A549 (cell line): ENCODE results near the gene CLIC5.

Source experiments
- ATOH8 ChIP-seq: fragments of 250-450 bp; sonication (Bioruptor Pico); IDR thresholded peaks from 2 replicates; pipeline ENCODE4 v1.5.0; 2020; ENCODE audit warnings: low read depth, mild to moderate bottlenecking, moderate library complexity
- CTCF ChIP-seq: fragments of >200 bp; sonication (Bioruptor Twin); formaldehyde crosslinking; IDR thresholded peaks from 3 replicates; pipeline ENCODE4 v1.5.1; 2016
- KDM1A ChIP-seq: fragments of 200-600 bp; sonication (generic); IDR thresholded peaks from 2 replicates; pipeline ENCODE4 v1.6.1; 2016; ENCODE audit warnings: low read depth, mild to moderate bottlenecking

GRCh38 chr6:45929421-45930361, 86.0 kb downstream of the CLIC5 start:
- no peak for TF ChIP-seq CTCF
- TF ChIP-seq ATOH8 (CRISPR knock-in tag), result no peak
- no peak for TF ChIP-seq KDM1A
